Occipital lobe (tissue), 3 donors: ENCODE data around the gene GAGE12D. TPM values are rescaled to one million over a fixed set of nuclear protein-coding genes. Genes with fewer than 3 reads are reported as not detected.
"Not testable (repeated sequence)": the region's sequence is repeated elsewhere in the genome, so short reads cannot be mapped to it uniquely, and the experiment has no call there.

Experiments used
- DNase-seq: peaks from one replicate; lab custom pipeline; 2025; lab: John Stamatoyannopoulos, UW
- small RNA-seq: library from RNA; depleted of rRNA; stranded (forward); fragments of <200 nt; gene quantifications from one replicate; pipeline ENCODE3, GENCODE V24; 2014
- total RNA-seq: library from RNA; depleted of rRNA; stranded (reverse); fragments of >200 nt; gene quantifications from one replicate; pipeline ENCODE4 v1.2.3, GENCODE V29; 2014

Gene GAGE12D, protein sequence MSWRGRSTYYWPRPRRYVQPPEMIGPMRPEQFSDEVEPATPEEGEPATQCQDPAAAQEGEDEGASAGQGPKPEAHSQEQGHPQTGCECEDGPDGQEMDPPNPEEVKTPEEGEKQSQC
- total RNA-seq, result not detected

DNA sequence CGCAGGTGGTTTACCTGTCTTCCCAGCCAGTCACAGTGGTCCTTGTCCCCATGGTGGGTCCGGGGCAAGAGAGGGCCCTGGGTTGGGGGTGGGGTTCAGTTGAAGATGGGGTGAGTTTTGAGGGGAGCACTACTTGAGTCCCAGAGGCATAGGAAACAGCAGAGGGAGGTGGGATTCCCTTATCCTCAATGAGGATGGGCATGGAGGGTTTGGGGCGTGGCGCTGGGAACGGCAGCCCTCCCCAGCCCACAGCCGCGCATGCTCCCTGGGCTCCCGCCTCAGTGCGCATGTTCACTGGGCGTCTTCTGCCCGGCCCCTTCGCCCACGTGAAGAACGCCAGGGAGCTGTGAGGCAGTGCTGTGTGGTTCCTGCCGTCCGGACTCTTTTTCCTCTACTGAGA lies at the start of gene GAGE12D:
GAGE12D (plus strand) TSS at position 301 of the 400 bp plus-strand sequence. CDS start 1,155 bp downstream, outside the sequence.
- not testable (repeated sequence) for DNase-seq

DNA sequence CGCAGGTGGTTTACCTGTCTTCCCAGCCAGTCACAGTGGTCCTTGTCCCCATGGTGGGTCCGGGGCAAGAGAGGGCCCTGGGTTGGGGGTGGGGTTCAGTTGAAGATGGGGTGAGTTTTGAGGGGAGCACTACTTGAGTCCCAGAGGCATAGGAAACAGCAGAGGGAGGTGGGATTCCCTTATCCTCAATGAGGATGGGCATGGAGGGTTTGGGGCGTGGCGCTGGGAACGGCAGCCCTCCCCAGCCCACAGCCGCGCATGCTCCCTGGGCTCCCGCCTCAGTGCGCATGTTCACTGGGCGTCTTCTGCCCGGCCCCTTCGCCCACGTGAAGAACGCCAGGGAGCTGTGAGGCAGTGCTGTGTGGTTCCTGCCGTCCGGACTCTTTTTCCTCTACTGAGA lies 9.7 kb upstream of the GAGE12D start, which contains the start of gene GAGE12C:
GAGE12C (plus strand) TSS at position 301 of the 400 bp plus-strand sequence. CDS start 1,155 bp downstream, outside the sequence.
- not testable (repeated sequence) for DNase-seq

DNA sequence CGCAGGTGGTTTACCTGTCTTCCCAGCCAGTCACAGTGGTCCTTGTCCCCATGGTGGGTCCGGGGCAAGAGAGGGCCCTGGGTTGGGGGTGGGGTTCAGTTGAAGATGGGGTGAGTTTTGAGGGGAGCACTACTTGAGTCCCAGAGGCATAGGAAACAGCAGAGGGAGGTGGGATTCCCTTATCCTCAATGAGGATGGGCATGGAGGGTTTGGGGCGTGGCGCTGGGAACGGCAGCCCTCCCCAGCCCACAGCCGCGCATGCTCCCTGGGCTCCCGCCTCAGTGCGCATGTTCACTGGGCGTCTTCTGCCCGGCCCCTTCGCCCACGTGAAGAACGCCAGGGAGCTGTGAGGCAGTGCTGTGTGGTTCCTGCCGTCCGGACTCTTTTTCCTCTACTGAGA lies 9.5 kb downstream of the GAGE12D start, which contains the start of gene GAGE12E:
GAGE12E (plus strand) TSS at position 301 of the 400 bp plus-strand sequence. CDS start 1,155 bp downstream, outside the sequence.
- DNase-seq, result not testable (repeated sequence)

DNA sequence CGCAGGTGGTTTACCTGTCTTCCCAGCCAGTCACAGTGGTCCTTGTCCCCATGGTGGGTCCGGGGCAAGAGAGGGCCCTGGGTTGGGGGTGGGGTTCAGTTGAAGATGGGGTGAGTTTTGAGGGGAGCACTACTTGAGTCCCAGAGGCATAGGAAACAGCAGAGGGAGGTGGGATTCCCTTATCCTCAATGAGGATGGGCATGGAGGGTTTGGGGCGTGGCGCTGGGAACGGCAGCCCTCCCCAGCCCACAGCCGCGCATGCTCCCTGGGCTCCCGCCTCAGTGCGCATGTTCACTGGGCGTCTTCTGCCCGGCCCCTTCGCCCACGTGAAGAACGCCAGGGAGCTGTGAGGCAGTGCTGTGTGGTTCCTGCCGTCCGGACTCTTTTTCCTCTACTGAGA lies 19.0 kb downstream of the GAGE12D start, which contains the start of gene GAGE12F:
GAGE12F (plus strand) TSS at position 301 of the 400 bp plus-strand sequence. CDS start 1,155 bp downstream, outside the sequence.
- not testable (repeated sequence) for DNase-seq

DNA sequence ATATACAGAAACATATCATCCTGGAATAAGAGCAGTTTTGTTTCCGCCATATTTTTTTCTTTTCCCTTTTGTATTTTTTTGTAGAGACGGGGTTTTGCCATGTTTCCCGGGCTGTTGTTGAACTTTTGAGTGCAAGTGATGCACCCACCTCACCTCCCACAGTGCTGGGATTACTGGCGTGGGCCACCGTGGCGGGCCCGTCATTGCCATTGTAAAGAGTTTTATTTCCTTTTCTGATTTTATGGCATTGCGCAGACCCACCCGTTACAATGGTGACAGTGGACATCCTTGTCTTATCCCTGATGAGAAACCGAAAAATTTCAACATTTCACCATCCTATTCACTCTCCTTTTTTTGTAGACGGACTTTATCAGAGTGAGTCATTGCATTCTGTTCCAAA lies 27.2 kb downstream of the GAGE12D start:
- not testable (repeated sequence) for DNase-seq

DNA sequence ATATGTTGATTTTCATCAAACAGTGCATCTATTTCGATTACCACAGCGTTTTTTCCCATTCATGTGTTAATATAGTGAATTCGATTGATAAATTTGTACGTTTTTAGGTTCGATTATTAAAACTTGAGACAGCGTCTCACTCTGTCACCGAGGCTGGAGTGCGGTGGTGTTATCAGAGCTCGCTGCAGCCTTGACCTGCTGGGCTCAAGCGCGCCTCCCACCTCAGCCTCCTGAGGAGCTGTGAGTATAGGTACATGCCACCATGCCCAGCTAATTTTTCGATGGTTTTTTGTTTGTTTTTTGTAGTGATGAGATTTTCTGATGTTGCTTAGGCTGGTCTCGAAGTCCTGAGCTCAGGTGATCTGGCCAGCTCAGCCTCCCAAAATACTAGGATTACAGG lies 27.6 kb downstream of the GAGE12D start:
- not testable (repeated sequence) for DNase-seq

DNA sequence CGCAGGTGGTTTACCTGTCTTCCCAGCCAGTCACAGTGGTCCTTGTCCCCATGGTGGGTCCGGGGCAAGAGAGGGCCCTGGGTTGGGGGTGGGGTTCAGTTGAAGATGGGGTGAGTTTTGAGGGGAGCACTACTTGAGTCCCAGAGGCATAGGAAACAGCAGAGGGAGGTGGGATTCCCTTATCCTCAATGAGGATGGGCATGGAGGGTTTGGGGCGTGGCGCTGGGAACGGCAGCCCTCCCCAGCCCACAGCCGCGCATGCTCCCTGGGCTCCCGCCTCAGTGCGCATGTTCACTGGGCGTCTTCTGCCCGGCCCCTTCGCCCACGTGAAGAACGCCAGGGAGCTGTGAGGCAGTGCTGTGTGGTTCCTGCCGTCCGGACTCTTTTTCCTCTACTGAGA lies 28.6 kb downstream of the GAGE12D start, which contains the start of gene GAGE12G:
GAGE12G (plus strand) TSS at position 301 of the 400 bp plus-strand sequence. CDS start 1,155 bp downstream, outside the sequence.
- DNase-seq, result not testable (repeated sequence)

DNA sequence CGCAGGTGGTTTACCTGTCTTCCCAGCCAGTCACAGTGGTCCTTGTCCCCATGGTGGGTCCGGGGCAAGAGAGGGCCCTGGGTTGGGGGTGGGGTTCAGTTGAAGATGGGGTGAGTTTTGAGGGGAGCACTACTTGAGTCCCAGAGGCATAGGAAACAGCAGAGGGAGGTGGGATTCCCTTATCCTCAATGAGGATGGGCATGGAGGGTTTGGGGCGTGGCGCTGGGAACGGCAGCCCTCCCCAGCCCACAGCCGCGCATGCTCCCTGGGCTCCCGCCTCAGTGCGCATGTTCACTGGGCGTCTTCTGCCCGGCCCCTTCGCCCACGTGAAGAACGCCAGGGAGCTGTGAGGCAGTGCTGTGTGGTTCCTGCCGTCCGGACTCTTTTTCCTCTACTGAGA lies 38.1 kb downstream of the GAGE12D start, which contains the start of gene GAGE12H:
GAGE12H (plus strand) TSS at position 301 of the 400 bp plus-strand sequence. CDS start 1,155 bp downstream, outside the sequence.
- DNase-seq, result not testable (repeated sequence)

DNA sequence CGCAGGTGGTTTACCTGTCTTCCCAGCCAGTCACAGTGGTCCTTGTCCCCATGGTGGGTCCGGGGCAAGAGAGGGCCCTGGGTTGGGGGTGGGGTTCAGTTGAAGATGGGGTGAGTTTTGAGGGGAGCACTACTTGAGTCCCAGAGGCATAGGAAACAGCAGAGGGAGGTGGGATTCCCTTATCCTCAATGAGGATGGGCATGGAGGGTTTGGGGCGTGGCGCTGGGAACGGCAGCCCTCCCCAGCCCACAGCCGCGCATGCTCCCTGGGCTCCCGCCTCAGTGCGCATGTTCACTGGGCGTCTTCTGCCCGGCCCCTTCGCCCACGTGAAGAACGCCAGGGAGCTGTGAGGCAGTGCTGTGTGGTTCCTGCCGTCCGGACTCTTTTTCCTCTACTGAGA lies 47.7 kb downstream of the GAGE12D start, which contains the start of gene GAGE2A:
GAGE2A (plus strand) TSS at position 301 of the 400 bp plus-strand sequence. CDS start 1,155 bp downstream, outside the sequence.
- DNase-seq, result not testable (repeated sequence)

DNA sequence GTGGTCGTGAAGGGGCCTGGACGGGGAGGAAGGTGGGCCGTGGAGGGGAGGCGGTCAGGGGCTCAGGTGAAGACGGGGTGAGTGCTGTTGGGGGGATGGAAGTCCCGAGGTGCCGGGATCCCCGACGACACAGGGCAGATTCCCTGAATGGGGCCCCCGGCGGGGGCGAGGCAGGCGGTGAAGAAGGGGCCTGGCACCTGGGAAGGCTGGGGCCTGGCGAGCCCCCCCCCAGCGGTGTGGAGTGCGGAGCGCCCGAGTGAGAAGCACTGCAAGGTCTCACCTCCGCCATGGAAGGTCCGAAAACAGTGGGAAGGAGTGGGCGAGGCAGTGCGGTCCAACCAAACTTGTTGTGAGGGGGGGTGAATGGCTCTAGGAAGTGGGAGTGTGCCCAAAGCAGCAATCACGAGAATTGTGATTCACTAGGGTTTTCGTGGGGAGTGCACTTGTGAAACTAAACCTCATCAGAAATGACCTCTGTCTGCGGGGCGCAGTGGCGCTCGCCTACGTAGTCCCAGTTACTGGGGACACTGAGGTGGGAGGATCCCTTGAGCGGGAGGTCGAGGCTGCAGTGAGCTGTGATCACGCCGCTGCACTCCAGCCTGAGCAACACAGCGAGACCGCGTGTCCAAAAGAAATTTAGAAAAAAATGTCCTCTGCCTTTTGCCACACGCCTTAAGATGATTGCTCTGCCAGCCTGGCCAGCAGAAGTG lies 48.4 kb downstream of the GAGE12D start:
- not testable (repeated sequence) for DNase-seq

DNA sequence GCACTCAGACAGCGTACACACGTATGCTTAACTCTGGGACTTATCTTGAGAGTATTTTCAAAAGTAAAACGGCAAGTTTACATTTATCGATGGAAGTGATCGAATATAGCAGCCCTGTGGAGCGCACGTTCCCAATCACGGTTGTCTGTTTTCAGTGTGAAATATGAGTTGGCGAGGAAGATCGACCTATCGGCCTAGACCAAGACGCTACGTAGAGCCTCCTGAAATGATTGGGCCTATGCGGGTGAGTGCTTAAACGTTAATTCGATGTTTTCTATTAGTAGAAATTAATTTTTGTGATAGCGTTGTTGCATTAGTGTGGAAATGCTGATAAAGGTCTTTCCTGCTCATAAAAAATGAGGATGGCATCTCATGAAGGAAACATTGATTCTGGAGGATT lies 49.0 kb downstream of the GAGE12D start:
- DNase-seq, result not testable (repeated sequence)

Small RNAs within 50 kb of the gene (small RNA-seq; reads per million reads assigned to genes)
- gene GAGE12B, result not detected

Other genes starting within 250 kb of the GAGE12D start
- not detected for gene GAGE10, start 238.1 kb upstream of the GAGE12D start, total RNA-seq
- gene GAGE12J, start 219.7 kb upstream of the GAGE12D start, total RNA-seq, result not detected
- not detected for gene GAGE13, start 210.2 kb upstream of the GAGE12D start, total RNA-seq
- gene GAGE12C, start 9.6 kb upstream of the GAGE12D start, total RNA-seq, result not detected
- not detected for gene GAGE12E, start 9.6 kb downstream of the GAGE12D start, total RNA-seq
- not detected for gene GAGE12F, start 19.1 kb downstream of the GAGE12D start, total RNA-seq
- gene GAGE12G, start 28.7 kb downstream of the GAGE12D start, total RNA-seq, result not detected
- gene GAGE12H, start 38.2 kb downstream of the GAGE12D start, total RNA-seq, result not detected
- not detected for gene GAGE2A, start 47.8 kb downstream of the GAGE12D start, total RNA-seq
- gene GAGE1, start 57.3 kb downstream of the GAGE12D start, total RNA-seq, result not detected
- gene PAGE1, start 154.3 kb downstream of the GAGE12D start, total RNA-seq, result not detected